HepG2 (cell line): Measurements from ENCODE around the gene APLP1. TPM values are rescaled to one million over a fixed set of nuclear protein-coding genes. Genes with fewer than 3 reads are reported as not detected.

Experiments used
- ADNP ChIP-seq: sonication (generic); formaldehyde crosslinking; IDR thresholded peaks from 2 replicates; pipeline ENCODE4 v1.4.0; 2020; ENCODE audit warnings: missing genetic modification reagents
- BCL6 ChIP-seq: IDR thresholded peaks from 2 replicates; pipeline ENCODE4 v1.6.1; 2016; ENCODE audit warnings: missing genetic modification reagents, missing compliant biosample characterization
- CBFB ChIP-seq: sonication (generic); formaldehyde crosslinking; IDR thresholded peaks from 2 replicates; pipeline ENCODE4 v1.4.0; 2020; ENCODE audit warnings: missing genetic modification reagents
- CC2D1A ChIP-seq: sonication (generic); formaldehyde crosslinking; IDR thresholded peaks from 2 replicates; pipeline ENCODE4 v1.8.1; 2023; ENCODE audit warnings: mild to moderate bottlenecking, missing genetic modification reagents
- CEBPB ChIP-seq: IDR thresholded peaks from 2 replicates; pipeline ENCODE4 v1.6.1; 2011; ENCODE audit warnings: low read depth, low read length, improper control_type of control experiment, borderline replicate concordance
- ERF ChIP-seq: IDR thresholded peaks from 2 replicates; pipeline ENCODE4 v1.6.1; 2018; ENCODE audit warnings: missing biosample characterization, missing genetic modification reagents
- FOSL1 ChIP-seq: sonication (generic); formaldehyde crosslinking; IDR thresholded peaks from 2 replicates; pipeline ENCODE4 v1.9.0; 2021; ENCODE audit warnings: missing genetic modification reagents, borderline replicate concordance
- GZF1 ChIP-seq: sonication (generic); formaldehyde crosslinking; IDR thresholded peaks from 2 replicates; pipeline ENCODE4 v1.5.1; 2020; ENCODE audit warnings: mild to moderate bottlenecking, missing genetic modification reagents
- HNRNPL ChIP-seq: fragments of 200-400 bp; formaldehyde crosslinking; IDR thresholded peaks from 2 replicates; pipeline ENCODE4 v1.6.1; 2017; ENCODE audit warnings: mild to moderate bottlenecking, low read depth, low read length
- JUNB ChIP-seq: sonication (generic); formaldehyde crosslinking; IDR thresholded peaks from 2 replicates; pipeline ENCODE4 v1.8.0; 2022; ENCODE audit warnings: missing genetic modification reagents, mild to moderate bottlenecking, borderline replicate concordance
- KDM4B ChIP-seq: sonication (generic); formaldehyde crosslinking; IDR thresholded peaks from 2 replicates; pipeline ENCODE4 v1.4.0; 2020; ENCODE audit warnings: missing genetic modification reagents
- MED1 ChIP-seq: sonication (generic); formaldehyde crosslinking; IDR thresholded peaks from 2 replicates; pipeline ENCODE4 v1.4.0; 2020; ENCODE audit warnings: missing genetic modification reagents
- NAIF1 ChIP-seq: sonication (generic); formaldehyde crosslinking; IDR thresholded peaks from 2 replicates; pipeline ENCODE4 v1.5.0; 2020; ENCODE audit warnings: mild to moderate bottlenecking, missing genetic modification reagents, borderline replicate concordance
- PAF1 ChIP-seq: IDR thresholded peaks from 2 replicates; pipeline ENCODE4 v1.6.1; 2016; ENCODE audit warnings: missing genetic modification reagents, missing compliant biosample characterization
- PRPF4 ChIP-seq: fragments of 200-400 bp; formaldehyde crosslinking; IDR thresholded peaks from 2 replicates; pipeline ENCODE4 v1.6.1; 2016; ENCODE audit warnings: low read length, low read depth; ENCODE audit not compliant: poor library complexity, severe bottlenecking
- RBM39 ChIP-seq: fragments of 200-400 bp; formaldehyde crosslinking; IDR thresholded peaks from one replicate; pipeline ENCODE4 v1.6.1; 2018; ENCODE audit warnings: antibody characterized with exemption, mild to moderate bottlenecking, low read depth, low read length; ENCODE audit not compliant: poor library complexity, severe bottlenecking
- RCOR2 ChIP-seq: IDR thresholded peaks from 2 replicates; pipeline ENCODE4 v1.6.1; 2016; ENCODE audit warnings: missing biosample characterization, missing genetic modification reagents
- RFX3 ChIP-seq: IDR thresholded peaks from 2 replicates; pipeline ENCODE4 v1.6.1; 2016; ENCODE audit warnings: missing biosample characterization, missing genetic modification reagents
- SP4 ChIP-seq: sonication (generic); formaldehyde crosslinking; IDR thresholded peaks from 2 replicates; pipeline ENCODE4 v1.8.1; 2023; ENCODE audit warnings: mild to moderate bottlenecking, missing genetic modification reagents
- SRSF1 ChIP-seq: fragments of 200-400 bp; formaldehyde crosslinking; optimal IDR thresholded peaks from 2 replicates; pipeline ENCODE3; 2017; ENCODE audit warnings: mild to moderate bottlenecking, low read depth, low read length, moderate library complexity
- ZMYM4 ChIP-seq: sonication (generic); formaldehyde crosslinking; IDR thresholded peaks from 2 replicates; pipeline ENCODE4 v1.8.1; 2023; ENCODE audit warnings: mild to moderate bottlenecking, missing genetic modification reagents
- ZNF263 ChIP-seq: sonication (generic); formaldehyde crosslinking; IDR thresholded peaks from 2 replicates; pipeline ENCODE4 v1.4.0; 2020; ENCODE audit warnings: missing genetic modification reagents
- ZNF282 ChIP-seq: fragments of 450-650 bp; IDR thresholded peaks from 2 replicates; pipeline ENCODE4 v1.6.1; 2018; ENCODE audit not compliant: partially characterized antibody
- ZNF879 ChIP-seq: sonication (generic); formaldehyde crosslinking; IDR thresholded peaks from 2 replicates; pipeline ENCODE4 v1.8.1; 2023; ENCODE audit warnings: missing genetic modification reagents
- polyA plus RNA-seq, 8 experiments: library from polyadenylated mRNA; depleted of rRNA in 3 of 8; stranded (reverse) in 7 of 8; unstranded in 1 of 8; fragments of >200 nt; fragmentation: Illumina TruSeq in 4 of 8; extraction: Trizol in 4 of 8; gene quantifications; 2 replicates each; pipeline versions ENCODE4 v1.2.1 to v1.2.3, GENCODE V29; 2011 to 2016; ENCODE audit warnings: low read depth in 4 of 8, missing spikeins in 1 of 8, mixed read lengths in 1 of 8; ENCODE audit not compliant: insufficient read depth in 1 of 8
- total RNA-seq, 5 experiments: library from RNA; depleted of rRNA; stranded (reverse); fragments of >200 nt; fragmentation: Illumina TruSeq; extraction: Trizol; gene quantifications; 2 replicates each; pipeline ENCODE4 v1.2.3, GENCODE V29; 2016; ENCODE audit warnings: low read depth in 1 of 5
- TF ChIP-seq, protein P1 (sequence below): sonication (generic); formaldehyde crosslinking; IDR thresholded peaks from 2 replicates; pipeline ENCODE4 v1.8.1; 2023; ENCODE audit warnings: mild to moderate bottlenecking, missing genetic modification reagents
- TF ChIP-seq, protein P2 (sequence below): sonication (generic); formaldehyde crosslinking; IDR thresholded peaks from 2 replicates; pipeline ENCODE4 v1.5.0; 2020; ENCODE audit warnings: missing genetic modification reagents, mild to moderate bottlenecking, borderline replicate concordance
- TF ChIP-seq, protein P3 (sequence below): sonication (generic); formaldehyde crosslinking; IDR thresholded peaks from 2 replicates; pipeline ENCODE4 v1.4.0; 2020; ENCODE audit warnings: missing genetic modification reagents; ENCODE audit errors: not compliant biosample characterization
- TF ChIP-seq, protein P4 (sequence below): IDR thresholded peaks from 2 replicates; pipeline ENCODE4 v1.6.1; 2016; ENCODE audit warnings: low read depth, control low read depth
- TF ChIP-seq, protein P5 (sequence below): sonication (generic); formaldehyde crosslinking; IDR thresholded peaks from 2 replicates; pipeline ENCODE4 v1.9.0; 2022; ENCODE audit warnings: low read depth, missing genetic modification reagents

The APLP1 gene
- total and polyA plus RNA-seq, 2 of the 13 experiments (the other 11 are each of a cell fraction or from before 2014, with no cell fraction given) = 2.0 to 2.9 TPM

DNA sequence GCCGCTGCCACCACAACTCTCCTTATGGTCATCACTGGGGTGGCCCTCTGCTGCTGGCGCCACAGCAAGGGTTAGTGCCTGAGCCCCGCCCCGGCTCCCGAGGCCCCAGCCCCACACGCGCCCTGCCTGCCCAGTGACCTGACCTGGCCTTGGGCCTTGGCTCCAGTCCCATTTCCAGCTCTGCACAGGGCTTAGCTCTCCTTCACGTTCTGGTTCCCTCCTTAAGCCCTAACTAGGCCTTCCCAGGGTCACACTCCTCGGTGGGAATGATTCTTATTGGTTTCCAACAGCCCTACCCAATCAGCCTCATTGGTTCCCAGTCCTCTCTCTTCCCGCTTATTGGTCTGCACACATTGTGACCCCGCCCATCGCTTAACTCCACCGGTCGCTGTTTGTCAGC lies 5.8 kb upstream of the APLP1 start (continued):
- TF ChIP-seq CEBPB (no peak), ZNF282 (no peak), ERF (CRISPR knock-in tag) (0 out of 2 replicates have a peak, but pooled peaks have one; percentile 18), RFX3 (no peak), HNRNPL (no peak), SRSF1 (no peak), ZNF263 (0 out of 2 replicates have a peak, but pooled peaks have one; percentile 16), RCOR2 (no peak), JUNB (CRISPR knock-in tag) (no peak), KDM4B (CRISPR knock-in tag) (no peak), PAF1 (CRISPR knock-in tag) (no peak), NAIF1 (CRISPR knock-in tag) (no peak), FOSL1 (no peak), ZNF879 (CRISPR knock-in tag) (no peak), CC2D1A (no peak), RBM39 (no peak), PRPF4 (no peak), SP4 (no peak), ADNP (no peak), GZF1 (CRISPR knock-in tag) (no peak), MED1 (CRISPR knock-in tag) (peak; percentile 32; the same call in 1 of the 2 replicates), CBFB (CRISPR knock-in tag) (no peak), BCL6 (no peak), ZMYM4 (no peak)
- TF ChIP-seq, protein P1, sequence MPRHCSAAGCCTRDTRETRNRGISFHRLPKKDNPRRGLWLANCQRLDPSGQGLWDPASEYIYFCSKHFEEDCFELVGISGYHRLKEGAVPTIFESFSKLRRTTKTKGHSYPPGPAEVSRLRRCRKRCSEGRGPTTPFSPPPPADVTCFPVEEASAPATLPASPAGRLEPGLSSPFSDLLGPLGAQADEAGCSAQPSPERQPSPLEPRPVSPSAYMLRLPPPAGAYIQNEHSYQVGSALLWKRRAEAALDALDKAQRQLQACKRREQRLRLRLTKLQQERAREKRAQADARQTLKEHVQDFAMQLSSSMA (CRISPR knock-in tag) = no peak
- TF ChIP-seq, protein P2, sequence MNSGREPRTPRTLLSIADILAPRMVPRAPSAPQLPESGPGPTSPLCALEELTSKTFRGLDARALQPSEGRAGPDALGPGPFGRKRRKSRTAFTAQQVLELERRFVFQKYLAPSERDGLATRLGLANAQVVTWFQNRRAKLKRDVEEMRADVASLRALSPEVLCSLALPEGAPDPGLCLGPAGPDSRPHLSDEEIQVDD = no peak
- TF ChIP-seq, protein P3, sequence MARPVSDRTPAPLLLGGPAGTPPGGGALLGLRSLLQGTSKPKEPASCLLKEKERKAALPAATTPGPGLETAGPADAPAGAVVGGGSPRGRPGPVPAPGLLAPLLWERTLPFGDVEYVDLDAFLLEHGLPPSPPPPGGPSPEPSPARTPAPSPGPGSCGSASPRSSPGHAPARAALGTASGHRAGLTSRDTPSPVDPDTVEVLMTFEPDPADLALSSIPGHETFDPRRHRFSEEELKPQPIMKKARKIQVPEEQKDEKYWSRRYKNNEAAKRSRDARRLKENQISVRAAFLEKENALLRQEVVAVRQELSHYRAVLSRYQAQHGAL (CRISPR knock-in tag) = no peak
- TF ChIP-seq, protein P4, sequence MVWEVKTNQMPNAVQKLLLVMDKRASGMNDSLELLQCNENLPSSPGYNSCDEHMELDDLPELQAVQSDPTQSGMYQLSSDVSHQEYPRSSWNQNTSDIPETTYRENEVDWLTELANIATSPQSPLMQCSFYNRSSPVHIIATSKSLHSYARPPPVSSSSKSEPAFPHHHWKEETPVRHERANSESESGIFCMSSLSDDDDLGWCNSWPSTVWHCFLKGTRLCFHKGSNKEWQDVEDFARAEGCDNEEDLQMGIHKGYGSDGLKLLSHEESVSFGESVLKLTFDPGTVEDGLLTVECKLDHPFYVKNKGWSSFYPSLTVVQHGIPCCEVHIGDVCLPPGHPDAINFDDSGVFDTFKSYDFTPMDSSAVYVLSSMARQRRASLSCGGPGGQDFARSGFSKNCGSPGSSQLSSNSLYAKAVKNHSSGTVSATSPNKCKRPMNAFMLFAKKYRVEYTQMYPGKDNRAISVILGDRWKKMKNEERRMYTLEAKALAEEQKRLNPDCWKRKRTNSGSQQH (CRISPR knock-in tag) = no peak
- TF ChIP-seq, protein P5, sequence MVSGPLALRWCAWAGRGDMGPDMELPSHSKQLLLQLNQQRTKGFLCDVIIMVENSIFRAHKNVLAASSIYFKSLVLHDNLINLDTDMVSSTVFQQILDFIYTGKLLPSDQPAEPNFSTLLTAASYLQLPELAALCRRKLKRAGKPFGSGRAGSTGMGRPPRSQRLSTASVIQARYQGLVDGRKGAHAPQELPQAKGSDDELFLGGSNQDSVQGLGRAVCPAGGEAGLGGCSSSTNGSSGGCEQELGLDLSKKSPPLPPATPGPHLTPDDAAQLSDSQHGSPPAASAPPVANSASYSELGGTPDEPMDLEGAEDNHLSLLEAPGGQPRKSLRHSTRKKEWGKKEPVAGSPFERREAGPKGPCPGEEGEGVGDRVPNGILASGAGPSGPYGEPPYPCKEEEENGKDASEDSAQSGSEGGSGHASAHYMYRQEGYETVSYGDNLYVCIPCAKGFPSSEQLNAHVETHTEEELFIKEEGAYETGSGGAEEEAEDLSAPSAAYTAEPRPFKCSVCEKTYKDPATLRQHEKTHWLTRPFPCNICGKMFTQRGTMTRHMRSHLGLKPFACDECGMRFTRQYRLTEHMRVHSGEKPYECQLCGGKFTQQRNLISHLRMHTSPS (CRISPR knock-in tag) = no peak
